SU-DHL-6 (cell line): ENCODE results near the gene CTRB1.

Source experiments
- H2AFZ ChIP-seq: fragments of 200-600 bp; sonication (generic); 2 replicates; pipeline ENCODE4 v1.6.1; 2014; ENCODE audit warnings: low read depth, mild to moderate bottlenecking, moderate library complexity, mixed read lengths, antibody characterized with exemption, low read length; ENCODE audit not compliant: severe bottlenecking
- H3F3A ChIP-seq: fragments of 200-600 bp; shearing (Covaris generic); 2 replicates; pipeline ENCODE4 v1.6.0; 2016; ENCODE audit warnings: antibody characterized with exemption, mild to moderate bottlenecking; ENCODE audit not compliant: insufficient read depth
- H3K27ac ChIP-seq: fragments of 200-600 bp; sonication (generic); 2 replicates; pipeline ENCODE4 v1.5.1; 2016; ENCODE audit warnings: low read depth, mild to moderate bottlenecking, low read length, moderate library complexity, mixed read lengths
- H3K27me3 ChIP-seq: fragments of 200-600 bp; sonication (generic), shearing (Covaris generic); 2 replicates; pipeline ENCODE4 v1.6.0; 2014; ENCODE audit warnings: mild to moderate bottlenecking, low read length
- H3K36me3 ChIP-seq: fragments of 200-600 bp; sonication (generic); 2 replicates; pipeline ENCODE4 v1.6.1; 2014; ENCODE audit warnings: mild to moderate bottlenecking, low read length, mixed read lengths
- H3K4me2 ChIP-seq: fragments of 300-600, 200-600 bp; shearing (Covaris generic), sonication (generic); 2 replicates; pipeline ENCODE4 v1.6.0; 2014; ENCODE audit warnings: low read length, low read depth, mild to moderate bottlenecking; ENCODE audit not compliant: poor library complexity, severe bottlenecking
- H3K4me3 ChIP-seq: fragments of 200-600 bp; sonication (generic); 2 replicates; pipeline ENCODE4 v1.5.1; 2014; ENCODE audit warnings: antibody characterized with exemption, low read length, mild to moderate bottlenecking, mixed read lengths; ENCODE audit not compliant: insufficient read depth, poor library complexity, severe bottlenecking
- H3K79me2 ChIP-seq: fragments of 200-600 bp; sonication (generic); 2 replicates; pipeline ENCODE4 v1.6.1; 2014; ENCODE audit warnings: mild to moderate bottlenecking, low read length, moderate library complexity; ENCODE audit not compliant: insufficient read depth
- H3K9ac ChIP-seq: fragments of 200-600 bp; sonication (generic); 2 replicates; pipeline ENCODE4 v1.7.0; 2014; ENCODE audit warnings: mild to moderate bottlenecking, low read length
- H3K9me2 ChIP-seq: fragments of 200-600 bp; sonication (generic); replicated peaks from 2 replicates; pipeline ENCODE4 v1.6.1; 2014; ENCODE audit warnings: low read length; ENCODE audit not compliant: insufficient read depth
- H3K9me3 ChIP-seq: fragments of 200-600 bp; sonication (generic); 2 replicates; pipeline ENCODE4 v1.6.1; 2014; ENCODE audit warnings: low read length, mixed read lengths; ENCODE audit not compliant: insufficient read depth
- H4K20me1 ChIP-seq: fragments of 200-600 bp; sonication (generic); 2 replicates; pipeline ENCODE4 v1.6.1; 2014; ENCODE audit warnings: low read depth, mild to moderate bottlenecking, antibody characterized with exemption, low read length, moderate library complexity, mixed read lengths
- CTCF ChIP-seq: fragments of 200-600 bp; sonication (generic); IDR thresholded peaks from one replicate; pipeline ENCODE4 v1.5.1; 2017; ENCODE audit warnings: antibody characterized with exemption, mild to moderate bottlenecking, low read length, moderate library complexity; ENCODE audit not compliant: insufficient read depth, poor library complexity, severe bottlenecking
- EZH2phosphoT487 ChIP-seq: fragments of 200-600 bp; sonication (generic), shearing (Covaris generic); conservative IDR thresholded peaks from 2 replicates; pipeline ENCODE4 v1.6.1; 2018; ENCODE audit warnings: mild to moderate bottlenecking, antibody characterized with exemption, low read length, moderate library complexity, mixed read lengths

CTRB1 gene

DNA sequence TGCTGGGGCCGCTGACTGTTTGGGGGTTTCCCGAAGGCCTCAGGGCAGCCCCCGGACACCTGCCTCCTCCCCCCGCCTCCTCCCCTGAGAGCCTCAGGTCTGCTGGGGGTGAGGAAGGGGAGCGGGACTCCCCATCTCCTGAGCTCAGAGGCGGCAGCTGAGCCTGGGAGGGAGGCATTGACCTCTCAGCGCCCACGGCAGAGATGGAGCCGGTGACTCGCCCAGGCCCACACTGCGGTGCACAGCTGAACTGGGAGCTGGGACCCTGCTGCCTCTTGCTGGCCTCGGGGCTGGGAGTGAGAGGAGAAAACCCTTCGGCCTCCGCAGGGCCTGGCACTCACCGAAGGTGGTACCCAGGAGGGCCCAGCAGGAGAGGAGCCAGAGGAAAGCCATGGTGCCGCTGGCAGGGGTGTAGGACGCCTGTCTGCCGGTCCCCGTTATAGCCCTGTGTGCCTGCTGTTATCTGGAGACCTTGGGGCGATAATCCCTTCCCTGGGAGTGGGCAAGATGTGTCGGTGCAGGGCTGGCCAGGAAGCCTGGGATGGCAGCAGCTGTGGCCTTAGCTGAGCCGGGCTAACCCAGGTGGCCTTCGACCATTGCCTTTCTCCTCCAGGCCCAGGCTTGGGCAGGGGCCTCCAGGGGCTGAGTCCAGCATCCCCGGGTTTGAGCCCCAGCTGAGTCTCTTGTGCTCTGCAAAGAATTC, 11.9 kb upstream of the CTRB1 start, which contains the start of gene CTRB2:
Gene CTRB2 (minus strand): TSS at position 413 of the 703 bp plus-strand sequence. CDS start 20 bp downstream, at position 393.
- Histone ChIP-seq H3K27ac (no peak within 1 kb of the TSS), H3K9ac (no peak within 1 kb of the TSS), H3K27me3 (no peaks in the 10 kb centered on the region), H4K20me1 (no peaks in the 10 kb centered on the region), H3K9me2 (no peaks in the 10 kb centered on the region), H3K79me2 (no peaks in the 10 kb centered on the region), H3K36me3 (no peaks in the 10 kb centered on the region), H3K9me3 (no peaks in the 10 kb centered on the region), H3F3A (no peaks in the 10 kb centered on the region), H3K4me2 (no peak within 1 kb of the TSS), H2AFZ (no peak within 1 kb of the TSS), H3K4me3 (no peak within 1 kb of the TSS)
- TF ChIP-seq CTCF = no peak
- no peak for TF ChIP-seq EZH2phosphoT487

GRCh38 chr16:75207831-75208230, 11.0 kb upstream of the CTRB1 start:
- H3K79me2 ChIP-seq = no peaks in the 10 kb centered on the region
- no peaks in the 10 kb centered on the region for H3K9me3 ChIP-seq
- no peak overlapping the region for H3K4me3 ChIP-seq
- H3K27ac ChIP-seq = no peak overlapping the region
- H3F3A ChIP-seq = no peaks in the 10 kb centered on the region
- H3K4me2 ChIP-seq = no peak overlapping the region
- H3K9ac ChIP-seq = no peak overlapping the region
- no peak overlapping the region for H2AFZ ChIP-seq
- no peaks in the 10 kb centered on the region for H4K20me1 ChIP-seq
- no peak for TF ChIP-seq EZH2phosphoT487
- TF ChIP-seq CTCF = no peak
- no peaks in the 10 kb centered on the region for H3K9me2 ChIP-seq
- no peaks in the 10 kb centered on the region for H3K27me3 ChIP-seq
- no peaks in the 10 kb centered on the region for H3K36me3 ChIP-seq

- TF ChIP-seq CTCF = no peak
- TF ChIP-seq EZH2phosphoT487 = no peak
- Histone ChIP-seq H3K27ac (no peak overlapping the region), H3K9ac (no peak overlapping the region), H3K4me2 (no peak overlapping the region), H3K36me3 (no peaks in the 10 kb centered on the region), H4K20me1 (no peaks in the 10 kb centered on the region), H3F3A (no peaks in the 10 kb centered on the region), H2AFZ (no peak overlapping the region), H3K27me3 (no peaks in the 10 kb centered on the region), H3K9me3 (no peaks in the 10 kb centered on the region), H3K4me3 (no peak overlapping the region), H3K79me2 (no peaks in the 10 kb centered on the region), H3K9me2 (no peaks in the 10 kb centered on the region)
Measured at GRCh38 chr16:75208242-75208825, 10.5 kb upstream of the CTRB1 start.
